B cell (primary cell): ENCODE results near the gene PLCZ1.

ENCODE experiments used
- CTCF ChIP-seq: fragments of 200-600 bp; IDR thresholded peaks from one replicate; pipeline ENCODE4 v1.8.0; 2022; ENCODE audit warnings: antibody characterized with exemption, mild to moderate bottlenecking
- EZH2 ChIP-seq: IDR thresholded peaks from 2 replicates; pipeline ENCODE4 v1.6.1; 2012; ENCODE audit warnings: borderline replicate concordance, low read depth, mild to moderate bottlenecking, moderate library complexity, low read length; ENCODE audit not compliant: insufficient read depth, poor library complexity, severe bottlenecking

DNA sequence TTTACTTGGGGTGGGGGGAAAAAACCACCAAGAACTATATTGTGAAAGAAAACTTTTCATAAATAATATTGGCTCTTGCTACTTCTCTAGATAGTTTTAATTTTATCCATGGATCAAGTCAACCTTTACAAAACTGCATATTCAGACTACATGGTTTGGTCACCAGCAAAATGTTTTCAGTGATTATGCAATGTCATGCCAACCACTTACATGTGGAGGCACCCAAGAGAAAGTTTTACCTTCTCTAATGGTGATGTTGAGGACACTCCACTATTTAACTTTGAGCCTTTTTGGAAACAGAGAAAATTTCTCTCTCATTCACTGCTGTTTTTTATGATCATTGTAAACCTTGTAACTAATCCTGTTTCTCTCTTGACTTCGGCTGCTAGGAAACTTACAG, 21.6 kb downstream of the PLCZ1 start:
- TF ChIP-seq CTCF (no peak), EZH2 (no peak)
